Fibroblast of villous mesenchyme (primary cell): ENCODE results near the gene RAP1A. TPM values are rescaled to one million over a fixed set of nuclear protein-coding genes. Genes with fewer than 3 reads are reported as not detected.

ENCODE experiments used
- DNase-seq: peaks from one replicate; pipeline ENCODE4 v3.0.0-alpha.2; 2010; ENCODE audit warnings: low read depth
- H3K4me3 ChIP-seq: 2 replicates; pipeline ENCODE4 v1.5.1; 2011; ENCODE audit warnings: low read depth, mild to moderate bottlenecking, low read length
- total RNA-seq: library from RNA; depleted of rRNA; stranded (reverse); fragments of >200 nt; gene quantifications from 2 replicates; pipeline ENCODE4 v1.2.3, GENCODE V29; 2012
- TF ChIP-seq, protein P1 (sequence below): IDR thresholded peaks from 2 replicates; pipeline ENCODE4 v1.5.1; 2012; ENCODE audit warnings: low read depth, mild to moderate bottlenecking, low read length; ENCODE audit not compliant: insufficient read depth

The RAP1A gene
- total RNA-seq, 1 donor: 25.5 TPM

DNA sequence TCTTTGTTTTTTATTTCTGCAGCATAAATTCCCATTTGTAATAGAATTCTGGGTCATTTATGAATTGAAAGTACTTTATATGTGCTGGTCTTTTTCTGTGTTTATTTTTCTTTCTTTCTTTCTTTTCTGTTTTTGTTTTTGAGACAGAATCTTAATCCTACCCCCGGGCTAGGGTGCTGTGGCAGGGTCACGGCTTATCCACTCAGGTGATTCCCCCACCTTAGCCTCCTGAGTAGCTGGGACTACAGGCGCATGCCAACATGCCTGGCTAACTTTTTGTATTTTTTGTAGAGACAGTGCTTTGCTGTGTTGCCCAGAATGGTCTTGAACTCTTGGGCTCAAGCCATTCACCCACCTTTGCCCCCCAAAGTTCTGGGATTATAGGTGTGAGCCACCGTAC is 18.7 kb downstream of the RAP1A start:
- H3K4me3 ChIP-seq: no peak overlapping the region

DNA sequence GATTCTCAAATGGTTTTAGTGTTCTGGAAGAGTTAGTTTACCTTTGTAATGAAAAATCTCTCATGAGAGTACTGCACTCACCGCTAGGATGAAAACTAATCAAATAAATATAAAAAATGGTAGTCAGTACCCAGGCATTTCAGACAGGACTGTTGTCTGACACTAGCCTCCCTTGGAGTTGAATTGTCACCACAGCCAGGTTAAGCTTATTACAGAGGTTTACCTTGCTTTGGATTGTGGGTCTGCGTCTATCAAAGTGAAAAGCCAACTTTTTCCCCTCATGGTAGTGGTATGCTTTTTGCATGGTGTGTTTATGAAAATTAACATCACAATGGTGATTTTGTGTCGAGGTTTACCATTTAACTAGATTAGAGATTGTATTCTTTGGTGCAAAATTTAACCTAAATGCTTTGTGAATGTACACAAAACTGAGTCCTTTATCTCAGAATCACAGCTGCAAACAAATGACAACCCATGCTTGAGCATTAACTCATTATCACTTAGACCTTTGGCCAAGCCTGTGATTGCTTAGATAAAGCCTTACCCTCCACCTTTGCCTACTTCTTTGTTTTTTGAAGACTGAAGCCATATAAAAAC is 20.1 kb downstream of the RAP1A start:
- H3K4me3 ChIP-seq: no peak overlapping the region
- TF ChIP-seq, protein P1, sequence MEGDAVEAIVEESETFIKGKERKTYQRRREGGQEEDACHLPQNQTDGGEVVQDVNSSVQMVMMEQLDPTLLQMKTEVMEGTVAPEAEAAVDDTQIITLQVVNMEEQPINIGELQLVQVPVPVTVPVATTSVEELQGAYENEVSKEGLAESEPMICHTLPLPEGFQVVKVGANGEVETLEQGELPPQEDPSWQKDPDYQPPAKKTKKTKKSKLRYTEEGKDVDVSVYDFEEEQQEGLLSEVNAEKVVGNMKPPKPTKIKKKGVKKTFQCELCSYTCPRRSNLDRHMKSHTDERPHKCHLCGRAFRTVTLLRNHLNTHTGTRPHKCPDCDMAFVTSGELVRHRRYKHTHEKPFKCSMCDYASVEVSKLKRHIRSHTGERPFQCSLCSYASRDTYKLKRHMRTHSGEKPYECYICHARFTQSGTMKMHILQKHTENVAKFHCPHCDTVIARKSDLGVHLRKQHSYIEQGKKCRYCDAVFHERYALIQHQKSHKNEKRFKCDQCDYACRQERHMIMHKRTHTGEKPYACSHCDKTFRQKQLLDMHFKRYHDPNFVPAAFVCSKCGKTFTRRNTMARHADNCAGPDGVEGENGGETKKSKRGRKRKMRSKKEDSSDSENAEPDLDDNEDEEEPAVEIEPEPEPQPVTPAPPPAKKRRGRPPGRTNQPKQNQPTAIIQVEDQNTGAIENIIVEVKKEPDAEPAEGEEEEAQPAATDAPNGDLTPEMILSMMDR: no peak
- DNase-seq: no peak

More for the DNA sequence above, 18.7 kb downstream of the RAP1A start:
- no peak for DNase-seq
- TF ChIP-seq, protein P1: no peak

DNA sequence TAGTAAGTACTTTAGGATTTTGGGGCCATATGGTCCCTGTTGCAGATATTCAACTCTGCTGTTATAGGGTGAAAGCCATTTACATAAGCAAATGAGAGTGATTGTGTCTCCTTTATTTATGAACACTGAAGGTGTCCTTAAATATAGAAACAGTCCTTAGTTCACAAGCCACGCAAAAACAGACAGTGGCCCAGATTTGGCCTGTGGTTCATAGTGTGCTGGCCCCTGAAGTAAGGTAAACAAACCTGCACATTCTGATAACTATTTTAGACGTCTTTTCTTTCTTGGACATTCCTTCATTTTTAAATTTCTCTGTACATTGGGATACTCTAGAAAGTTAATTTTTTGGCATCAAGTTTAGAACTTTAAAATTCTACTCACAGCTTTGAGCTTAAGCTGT is 23.5 kb downstream of the RAP1A start:
- TF ChIP-seq, protein P1: no peak
- no peak for DNase-seq
- no peak overlapping the region for H3K4me3 ChIP-seq

DNA sequence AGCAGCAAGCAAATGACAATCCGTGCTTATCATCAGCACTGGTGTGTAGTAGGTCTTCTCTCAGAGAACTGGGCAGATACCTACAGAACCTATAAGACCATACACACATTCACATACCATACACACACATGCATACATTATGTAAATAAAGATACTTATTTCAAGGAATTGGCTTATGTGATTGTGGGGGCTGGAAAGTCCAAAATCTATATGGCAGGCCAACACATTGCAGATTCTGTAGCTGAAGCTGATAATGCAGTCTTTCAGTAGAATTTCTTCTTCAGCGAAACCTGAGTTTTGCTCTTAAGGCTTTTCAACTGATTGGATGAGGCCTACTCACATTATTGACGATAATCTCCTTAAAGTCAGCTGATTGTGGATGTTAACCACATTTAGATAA is 24.1 kb downstream of the RAP1A start:
- H3K4me3 ChIP-seq: no peak overlapping the region
- DNase-seq: no peak
- TF ChIP-seq, protein P1: no peak

DNA sequence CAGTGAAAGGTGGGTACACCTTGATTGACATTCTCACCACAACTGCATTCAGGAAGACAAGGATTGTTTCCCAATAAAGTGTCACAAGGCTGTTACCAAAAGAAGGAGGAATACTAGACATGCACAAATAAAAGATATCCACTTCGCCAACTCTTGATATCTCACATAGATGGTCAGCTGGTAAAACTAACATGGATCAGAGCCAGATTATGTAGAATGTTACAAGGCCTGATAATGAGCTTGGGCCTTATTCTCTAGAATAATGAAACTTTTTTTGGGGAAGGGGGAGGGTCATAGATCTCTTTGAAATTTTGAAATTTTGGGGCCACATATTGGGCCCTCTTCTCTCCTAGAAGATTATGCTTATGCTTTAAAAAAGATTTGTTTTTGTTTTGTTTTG is 24.9 kb downstream of the RAP1A start:
- H3K4me3 ChIP-seq: no peak overlapping the region
- no peak for DNase-seq
- TF ChIP-seq, protein P1: no peak

DNA sequence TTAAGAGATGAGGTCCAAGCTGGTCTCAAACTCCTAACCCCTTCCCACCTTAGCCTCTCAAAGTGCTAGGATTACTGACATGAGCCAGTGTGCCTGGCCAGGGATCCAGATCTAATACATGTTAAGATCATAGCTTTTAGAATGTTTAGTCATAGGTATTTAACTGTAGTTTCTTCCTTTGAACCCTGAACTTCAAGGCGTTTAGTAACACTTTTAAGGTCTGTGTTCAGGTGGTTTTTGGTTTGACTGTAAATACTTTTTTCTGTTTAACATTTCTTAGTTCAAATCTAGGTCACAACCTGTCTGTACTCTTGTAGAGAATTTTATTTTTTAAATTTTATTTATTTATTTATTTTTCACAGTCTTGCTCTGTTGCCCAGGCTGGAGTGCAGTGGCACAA is 28.1 kb downstream of the RAP1A start:
- H3K4me3 ChIP-seq: no peak overlapping the region
- TF ChIP-seq, protein P1: no peak
- DNase-seq: no peak

DNA sequence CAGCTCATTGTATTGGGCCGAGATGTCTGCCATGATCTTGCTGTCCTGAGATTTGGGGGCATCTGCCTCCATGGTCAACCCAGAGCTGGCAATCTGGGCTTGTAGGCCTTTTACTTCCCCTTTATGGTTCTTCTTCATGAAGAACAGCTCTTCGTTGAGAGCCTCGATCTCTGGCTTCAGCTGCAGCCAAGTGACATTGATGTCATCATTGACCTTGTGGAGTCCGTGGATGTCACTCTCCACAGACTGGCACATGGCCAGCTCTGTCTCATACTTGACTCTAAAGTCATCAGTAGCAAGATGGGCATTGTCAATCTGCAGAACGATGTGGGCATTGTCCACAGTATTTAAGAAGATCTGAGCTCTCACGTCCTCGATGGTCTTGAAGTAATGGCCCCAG is 29.2 kb downstream of the RAP1A start:
- H3K4me3 ChIP-seq: no peak overlapping the region
- DNase-seq: no peak
- TF ChIP-seq, protein P1: no peak
